GM23338 (cell line): ENCODE data around the gene CTSC. TPM values are rescaled to one million over a fixed set of nuclear protein-coding genes. Genes with fewer than 3 reads are reported as not detected.

Experiments used
- ATAC-seq: fragments of 200-7000 bp; cut with Tn5 transposase; 3 replicates; pipeline ENCODE4 v1.9.1; 2020
- DNase-seq: peaks from one replicate; pipeline ENCODE4 v3.0.0-alpha.2; 2015; ENCODE audit warnings: low spot score
- H2AFZ ChIP-seq: fragments of 200-600 bp; sonication (generic); 2 replicates; pipeline ENCODE4 v1.8.0; 2016; ENCODE audit warnings: antibody characterized with exemption, mild to moderate bottlenecking, moderate library complexity
- H3F3A ChIP-seq: fragments of 200-600 bp; sonication (generic); replicated peaks from 2 replicates; pipeline ENCODE4 v1.8.0; 2017; ENCODE audit warnings: antibody characterized with exemption, mixed run types, low read depth
- H3K27ac ChIP-seq: fragments of 200-600 bp; sonication (generic); 2 replicates; pipeline ENCODE4 v1.6.1; 2016; ENCODE audit warnings: low read depth
- H3K27me3 ChIP-seq: fragments of 200-600 bp; sonication (generic); 2 replicates; pipeline ENCODE4 v1.8.0; 2016; ENCODE audit warnings: mild to moderate bottlenecking, mixed run types, moderate library complexity; ENCODE audit not compliant: insufficient read depth
- H3K36me3 ChIP-seq: fragments of 200-600 bp; sonication (generic); 2 replicates; pipeline ENCODE4 v1.8.0; 2016; ENCODE audit warnings: mild to moderate bottlenecking; ENCODE audit not compliant: insufficient read depth
- H3K4me1 ChIP-seq: fragments of 200-600 bp; sonication (generic); 2 replicates; pipeline ENCODE4 v1.8.0; 2016; ENCODE audit warnings: mild to moderate bottlenecking, moderate library complexity; ENCODE audit not compliant: insufficient read depth
- H3K4me2 ChIP-seq: fragments of 200-600 bp; sonication (generic); 2 replicates; pipeline ENCODE4 v1.7.1; 2017; ENCODE audit warnings: mixed run types
- H3K4me3 ChIP-seq: fragments of 200-600 bp; sonication (generic); 2 replicates; pipeline ENCODE4 v1.6.1; 2016; ENCODE audit warnings: mixed run types
- H3K79me2 ChIP-seq: fragments of 200-600 bp; sonication (generic); replicated peaks from 2 replicates; pipeline ENCODE4 v1.8.0; 2017; ENCODE audit warnings: mild to moderate bottlenecking; ENCODE audit not compliant: insufficient read depth
- H3K9me2 ChIP-seq: fragments of 200-600 bp; sonication (generic); 2 replicates; pipeline ENCODE4 v1.8.0; 2017; ENCODE audit not compliant: insufficient read depth
- H4K20me1 ChIP-seq: fragments of 200-600 bp; sonication (generic); replicated peaks from 2 replicates; pipeline ENCODE4 v1.8.0; 2017; ENCODE audit warnings: mild to moderate bottlenecking; ENCODE audit not compliant: insufficient read depth
- H3K27ac Mint-ChIP-seq: 2 replicates; pipeline ENCODE4 v1.8.0; 2020; ENCODE audit warnings: inconsistent platforms, mild to moderate bottlenecking, moderate library complexity, mixed read lengths
- H3K27me3 Mint-ChIP-seq: 3 replicates; pipeline ENCODE4 v1.8.0; 2022; ENCODE audit warnings: low read depth, mild to moderate bottlenecking, moderate library complexity, mixed read lengths, inconsistent platforms; ENCODE audit not compliant: insufficient read depth, poor library complexity
- H3K36me3 Mint-ChIP-seq: 3 replicates; pipeline ENCODE4 v1.8.0; 2021; ENCODE audit warnings: low read depth, mild to moderate bottlenecking, inconsistent platforms, moderate library complexity, mixed read lengths
- H3K4me1 Mint-ChIP-seq: 3 replicates; pipeline ENCODE4 v1.8.0; 2020; ENCODE audit warnings: mild to moderate bottlenecking, inconsistent platforms, mixed read lengths
- H3K4me3 Mint-ChIP-seq: 3 replicates; pipeline ENCODE4 v1.8.0; 2021; ENCODE audit warnings: moderate library complexity, mild to moderate bottlenecking, inconsistent platforms, mixed read lengths
- H3K9me3 Mint-ChIP-seq: 3 replicates; pipeline ENCODE4 v1.8.0; 2020; ENCODE audit warnings: moderate library complexity, mild to moderate bottlenecking, inconsistent platforms, mixed read lengths
- CREB1 ChIP-seq: fragments of 250-450 bp; sonication (Bioruptor Pico); IDR thresholded peaks from 2 replicates; pipeline ENCODE4 v1.5.0; 2020; ENCODE audit warnings: low read depth, mild to moderate bottlenecking, moderate library complexity
- CTCF ChIP-seq, 2 experiments: fragments of 200-600 bp in 1 of 2; sonication (generic) in 1 of 2; conservative IDR thresholded peaks; 2 replicates each; pipeline versions ENCODE4 v1.5.1 to v1.6.1; 2016 to 2017; ENCODE audit warnings: antibody characterized with exemption in 2 of 2, low read depth in 2 of 2, mild to moderate bottlenecking in 2 of 2, moderate library complexity in 1 of 2
- ETS1 ChIP-seq: IDR thresholded peaks from 2 replicates; pipeline ENCODE4 v1.6.1; 2016; ENCODE audit warnings: antibody characterized with exemption
- EZH2 ChIP-seq: fragments of 200-600 bp; sonication (generic); IDR thresholded peaks from one replicate; pipeline ENCODE4 v1.8.0; 2017; ENCODE audit warnings: antibody characterized with exemption, mild to moderate bottlenecking, low read depth; ENCODE audit not compliant: unreplicated experiment
- EZH2phosphoT487 ChIP-seq: fragments of 200-600 bp; sonication (generic); IDR thresholded peaks from one replicate; pipeline ENCODE4 v1.8.1; 2018; ENCODE audit warnings: antibody characterized with exemption; ENCODE audit not compliant: unreplicated experiment
- JUNB ChIP-seq: IDR thresholded peaks from one replicate; pipeline ENCODE4 v1.6.1; 2016; ENCODE audit warnings: antibody characterized with exemption; ENCODE audit not compliant: unreplicated experiment
- NANOG ChIP-seq: IDR thresholded peaks from 2 replicates; pipeline ENCODE4 v1.6.1; 2016; ENCODE audit warnings: antibody characterized with exemption, borderline replicate concordance
- POLR2AphosphoS5 ChIP-seq: IDR thresholded peaks from 2 replicates; pipeline ENCODE4 v1.6.1; 2016; ENCODE audit warnings: antibody characterized with exemption, low read depth
- STAT1 ChIP-seq: IDR thresholded peaks from one replicate; pipeline ENCODE4 v1.6.1; 2016; ENCODE audit warnings: antibody characterized with exemption; ENCODE audit not compliant: unreplicated experiment
- ZNF114 ChIP-seq: fragments of 250-450 bp; sonication (Bioruptor Pico); IDR thresholded peaks from 2 replicates; pipeline ENCODE4 v1.5.0; 2020; ENCODE audit warnings: mild to moderate bottlenecking, moderate library complexity
- ZNF331 ChIP-seq: fragments of 250-450 bp; sonication (Bioruptor Pico); IDR thresholded peaks from 2 replicates; pipeline ENCODE4 v1.5.0; 2020; ENCODE audit warnings: low read depth, mild to moderate bottlenecking, moderate library complexity
- ZNF462 ChIP-seq: fragments of 250-450 bp; sonication (Bioruptor Pico); IDR thresholded peaks from 2 replicates; pipeline ENCODE4 v1.5.0; 2020; ENCODE audit warnings: mild to moderate bottlenecking, moderate library complexity
- polyA plus RNA-seq: library from polyadenylated mRNA; unstranded; fragments of >200 nt; fragmentation: Nextera tagmentation; extraction: Ambion mirVana; gene quantifications from 2 replicates; pipeline ENCODE4 v1.2.1, GENCODE V29; 2016
- total RNA-seq: library from RNA; depleted of rRNA; stranded (reverse); fragments of >200 nt; shearing (Covaris generic); gene quantifications from 2 replicates; pipeline ENCODE4 v1.2.3, GENCODE V29; 2014

Gene CTSC
- total and polyA plus RNA-seq, 2 experiments from 2014 or later = 408 to 444 TPM

- Mint-ChIP-seq H3K4me1 (peaks cover 8% of the 10 kb centered on the region; the same call in 2 of the 3 replicates), H3K27me3 (no peaks in the 10 kb centered on the region), H3K4me3 (no peak overlapping the region), H3K36me3 (peaks cover 16% of the 10 kb centered on the region; the same call in 2 of the 3 replicates), H3K27ac (no peak overlapping the region), H3K9me3 (no peaks in the 10 kb centered on the region; the same call in 2 of the 3 replicates)
- Histone ChIP-seq H3K4me2 (no peak overlapping the region), H2AFZ (no peak overlapping the region), H3F3A (no peaks in the 10 kb centered on the region), H3K79me2 (no peaks in the 10 kb centered on the region), H3K27ac (no peak overlapping the region), H3K36me3 (no peaks in the 10 kb centered on the region), H3K4me1 (no peaks in the 10 kb centered on the region), H4K20me1 (no peaks in the 10 kb centered on the region), H3K9me2 (no peaks in the 10 kb centered on the region), H3K4me3 (no peak overlapping the region), H3K27me3 (no peaks in the 10 kb centered on the region)
- DNase-seq (no peak), ATAC-seq (no peak)
- TF ChIP-seq EZH2phosphoT487 (no peak), JUNB (no peak), STAT1 (no peak)
Observed at GRCh38 chr11:88280673-88281316, 56.7 kb downstream of the CTSC start.

- Histone ChIP-seq H4K20me1 (no peaks in the 10 kb centered on the region), H2AFZ (no peak overlapping the region), H3K27ac (no peak overlapping the region), H3K27me3 (no peaks in the 10 kb centered on the region), H3K79me2 (no peaks in the 10 kb centered on the region), H3F3A (no peaks in the 10 kb centered on the region), H3K4me3 (no peak overlapping the region), H3K36me3 (no peaks in the 10 kb centered on the region), H3K4me1 (no peaks in the 10 kb centered on the region), H3K4me2 (no peak overlapping the region), H3K9me2 (no peaks in the 10 kb centered on the region)
- ATAC-seq (no peak), DNase-seq (no peak)
- peaks cover 5% of the 10 kb centered on the region; the same call in 2 of the 3 replicates for H3K36me3 Mint-ChIP-seq
- no peaks in the 10 kb centered on the region; the same call in 2 of the 3 replicates for H3K9me3 Mint-ChIP-seq
- H3K4me3 Mint-ChIP-seq = no peak overlapping the region
- H3K4me1 Mint-ChIP-seq = no peaks in the 10 kb centered on the region; the same call in 2 of the 3 replicates
- H3K27me3 Mint-ChIP-seq = no peaks in the 10 kb centered on the region
- H3K27ac Mint-ChIP-seq = no peak overlapping the region
- TF ChIP-seq ETS1 = no peak
- TF ChIP-seq NANOG = no peak
- no peak for TF ChIP-seq ZNF114
- no peak for TF ChIP-seq EZH2
- no peak for TF ChIP-seq ZNF462 (CRISPR knock-in tag)
- no peak for TF ChIP-seq CTCF (conservative IDR thresholded peaks at IDR 0.05; ENCODE audit: low read depth in 2 of 2)
- TF ChIP-seq STAT1 = no peak
- TF ChIP-seq ZNF331 (CRISPR knock-in tag) = no peak
- TF ChIP-seq JUNB = no peak
- TF ChIP-seq CREB1 = no peak
- TF ChIP-seq POLR2AphosphoS5 = no peak
Observed at GRCh38 chr11:88277349-88277915, 60.1 kb downstream of the CTSC start.
